ENCODE data around the gene IGBP1.
"Not testable (repeated sequence)": the region's sequence is repeated elsewhere in the genome, so short reads cannot be mapped to it uniquely, and the experiment has no call there.

The IGBP1 gene

DNA sequence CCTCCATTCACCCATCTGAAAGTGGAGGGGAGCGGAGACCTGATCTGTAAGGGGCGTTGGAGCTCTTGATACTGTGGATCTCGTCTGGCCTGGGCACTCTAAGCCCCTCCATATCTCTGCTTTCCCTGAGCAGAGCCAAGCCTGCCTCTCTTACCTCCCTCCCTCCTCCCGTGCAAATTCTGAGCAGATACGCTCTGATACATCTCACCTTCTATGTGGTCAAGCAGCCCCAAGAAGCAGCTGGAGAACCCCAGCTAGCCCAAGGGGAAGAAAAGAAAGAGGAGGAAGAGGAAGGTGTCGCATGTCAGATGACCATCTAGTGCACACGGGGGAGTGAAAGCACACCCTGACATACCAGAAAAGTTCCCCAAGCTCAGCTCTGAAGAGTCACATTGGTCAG lies 42.1 kb downstream of the IGBP1 start:
- H3K36me3 Mint-ChIP-seq (ENCODE audit: low read depth) = no peaks in the 10 kb centered on the region
- H3K4me1 Mint-ChIP-seq (ENCODE audit: low read depth) = peaks cover 6% of the 10 kb centered on the region
- no peaks in the 10 kb centered on the region for H3K9me3 Mint-ChIP-seq
- no peaks in the 10 kb centered on the region for H3K27me3 Mint-ChIP-seq (ENCODE audit: low read depth)
- DNase-seq (ENCODE audit: low spot score) = no peak
- H3K4me3 Mint-ChIP-seq = no peak overlapping the region
- H3K27ac Mint-ChIP-seq = no peak overlapping the region

DNA sequence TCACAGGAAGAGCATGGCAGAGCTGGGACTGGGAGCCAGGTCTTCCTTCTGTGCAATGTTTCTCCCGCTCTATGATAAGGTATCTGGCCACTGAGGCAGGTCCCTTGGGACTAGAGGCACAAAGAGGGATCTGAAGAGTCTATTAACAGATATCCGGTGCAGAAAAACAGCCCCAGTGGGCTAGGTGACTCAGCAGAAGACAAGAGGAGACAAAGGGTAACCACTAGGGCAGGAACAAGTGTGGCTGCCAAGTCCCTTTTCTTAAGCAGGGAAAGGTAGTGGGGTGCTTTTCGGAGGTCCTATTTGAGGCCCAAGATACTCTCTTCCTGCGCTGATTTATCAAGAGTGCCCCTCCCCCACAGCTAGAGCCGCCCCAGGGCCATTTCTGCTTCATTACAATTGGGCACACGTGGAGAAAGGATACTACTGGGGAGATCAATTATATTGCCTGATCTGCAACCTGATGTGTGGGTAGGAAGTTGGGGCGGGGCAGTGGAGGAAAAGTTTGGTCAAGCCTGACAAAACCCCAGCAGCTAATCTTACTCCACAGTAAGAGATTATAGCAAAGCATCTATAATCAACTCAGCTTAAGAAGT lies 43.8 kb downstream of the IGBP1 start, which contains the start of gene DGAT2L6:
TSS of gene DGAT2L6 (plus strand) at position 546 of the 596 bp plus-strand sequence. CDS start 100 bp downstream, outside the sequence.
- H3K9me3 Mint-ChIP-seq = no peaks in the 10 kb centered on the region
- DNase-seq (ENCODE audit: low spot score) = no peak
- no peaks in the 10 kb centered on the region for H3K27me3 Mint-ChIP-seq (ENCODE audit: low read depth)
- no peak within 1 kb of the TSS for H3K4me3 Mint-ChIP-seq
- peaks cover 6% of the 10 kb centered on the region for H3K4me1 Mint-ChIP-seq (ENCODE audit: low read depth)
- H3K36me3 Mint-ChIP-seq (ENCODE audit: low read depth) = no peaks in the 10 kb centered on the region
- H3K27ac Mint-ChIP-seq = no peak within 1 kb of the TSS

DNA sequence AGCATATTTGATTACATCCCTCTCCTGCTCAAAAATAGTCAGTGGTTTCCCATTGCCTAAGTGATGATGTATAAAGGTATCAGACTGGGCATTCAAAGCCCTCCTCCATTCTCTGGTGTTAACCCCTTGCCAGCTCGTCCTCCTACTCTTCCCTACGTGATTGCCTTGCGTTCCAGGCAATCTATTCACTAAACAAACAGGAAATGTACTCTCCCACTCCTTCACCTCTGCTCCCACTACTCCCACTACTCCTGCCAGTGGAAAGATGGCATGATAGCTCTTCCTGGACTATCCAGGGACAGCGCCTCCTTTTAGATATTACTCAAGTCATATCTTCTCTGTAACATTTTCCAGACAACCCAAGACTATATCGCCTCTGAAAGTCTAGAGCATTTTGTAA lies 49.8 kb downstream of the IGBP1 start:
- Mint-ChIP-seq H3K36me3 (ENCODE audit: low read depth) (no peaks in the 10 kb centered on the region), H3K9me3 (no peaks in the 10 kb centered on the region), H3K4me3 (no peak overlapping the region), H3K4me1 (ENCODE audit: low read depth) (no peaks in the 10 kb centered on the region), H3K27ac (no peak overlapping the region), H3K27me3 (ENCODE audit: low read depth) (peaks cover 4% of the 10 kb centered on the region)
- no peak for DNase-seq (ENCODE audit: low spot score)

DNA sequence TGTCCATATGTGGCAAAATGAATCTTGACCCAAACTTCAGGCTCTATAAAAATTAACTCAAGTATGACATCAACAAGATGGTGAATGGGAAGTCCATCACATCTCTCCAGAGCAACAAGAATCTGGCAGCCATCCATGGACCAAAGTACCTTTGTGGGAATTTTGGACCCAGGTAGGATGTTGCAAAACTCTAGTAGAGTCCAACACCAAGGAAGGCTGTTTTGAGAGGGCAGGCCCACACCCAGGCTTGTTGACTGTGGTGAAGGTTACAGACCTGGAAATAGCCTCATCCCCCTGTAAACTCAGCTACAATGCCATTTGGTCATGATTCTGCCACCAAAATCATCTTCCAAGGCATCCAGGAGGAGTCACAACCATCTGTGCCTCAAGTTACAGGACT lies 57.0 kb downstream of the IGBP1 start:
- Mint-ChIP-seq H3K27me3 (ENCODE audit: low read depth) (peaks cover 10% of the 10 kb centered on the region), H3K4me3 (no peak overlapping the region), H3K4me1 (ENCODE audit: low read depth) (no peaks in the 10 kb centered on the region), H3K27ac (no peak overlapping the region), H3K9me3 (no peaks in the 10 kb centered on the region), H3K36me3 (ENCODE audit: low read depth) (no peaks in the 10 kb centered on the region)
- no peak for DNase-seq (ENCODE audit: low spot score)

DNA sequence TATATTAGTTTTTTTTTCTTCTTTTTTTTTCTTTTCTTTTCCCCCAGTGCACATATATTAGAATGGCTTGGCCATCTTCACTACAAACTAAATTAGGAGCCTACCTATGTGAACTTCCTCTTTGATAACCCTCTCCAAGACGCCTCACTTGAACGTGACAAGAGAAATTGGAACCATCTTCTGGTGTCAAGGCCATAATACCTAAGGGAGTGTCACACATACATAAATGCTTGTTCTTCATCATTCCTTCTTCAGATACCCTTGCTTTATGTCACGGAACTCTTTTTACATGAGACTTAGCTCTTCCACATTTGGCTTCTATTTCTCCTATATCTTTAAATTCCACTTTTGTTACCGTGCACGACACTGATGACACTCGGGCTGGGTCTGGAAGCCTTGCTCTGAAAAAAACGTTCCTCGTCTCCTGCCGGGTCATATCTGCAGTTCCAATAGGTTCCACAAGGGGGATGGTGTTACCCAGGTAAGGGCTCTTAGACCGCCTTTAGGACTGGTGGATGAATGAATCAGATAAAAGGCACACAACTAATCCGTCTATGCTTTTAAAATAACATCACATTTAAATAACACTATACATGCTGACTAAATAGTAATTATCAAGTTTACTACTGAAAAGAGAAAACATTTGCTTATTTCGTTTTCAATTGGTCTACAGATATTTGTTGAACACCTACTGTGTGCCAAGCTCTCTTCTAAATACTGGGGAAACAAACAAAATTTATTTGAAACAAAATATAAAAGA lies 63.9 kb downstream of the IGBP1 start:
- H3K27ac Mint-ChIP-seq = no peak overlapping the region
- DNase-seq (ENCODE audit: low spot score) = peak; percentile 33

DNA sequence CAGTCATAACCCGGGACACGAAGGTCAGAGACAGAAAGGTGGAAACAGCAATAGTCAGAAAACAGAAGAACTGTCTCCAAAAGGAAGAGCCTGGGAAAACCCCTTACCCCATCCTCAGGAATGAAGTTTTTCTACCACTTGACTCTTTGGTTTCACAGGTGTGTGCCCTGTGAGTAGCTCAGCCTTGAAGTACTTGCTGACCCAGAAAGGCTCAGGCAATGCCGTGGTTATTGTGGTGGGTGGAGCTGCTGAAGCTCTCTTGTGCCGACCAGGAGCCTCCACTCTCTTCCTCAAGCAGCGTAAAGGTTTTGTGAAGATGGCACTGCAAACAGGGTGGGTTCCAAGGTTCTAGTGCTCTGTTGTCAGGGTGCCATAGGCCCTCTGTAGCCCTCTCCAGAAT lies 68.5 kb downstream of the IGBP1 start:
- no peaks in the 10 kb centered on the region for H3K9me3 Mint-ChIP-seq
- no peak overlapping the region for H3K4me3 Mint-ChIP-seq
- H3K27ac Mint-ChIP-seq = no peak overlapping the region
- peaks cover 4% of the 10 kb centered on the region for H3K4me1 Mint-ChIP-seq (ENCODE audit: low read depth)
- H3K36me3 Mint-ChIP-seq (ENCODE audit: low read depth) = no peaks in the 10 kb centered on the region
- no peaks in the 10 kb centered on the region for H3K27me3 Mint-ChIP-seq (ENCODE audit: low read depth)
- DNase-seq (ENCODE audit: low spot score) = no peak

More for the DNA sequence above, 63.9 kb downstream of the IGBP1 start:
- no peaks in the 10 kb centered on the region for H3K9me3 Mint-ChIP-seq
- peak overlapping the region; percentile 37 for H3K4me3 Mint-ChIP-seq
- H3K4me1 Mint-ChIP-seq (ENCODE audit: low read depth) = peaks cover 4% of the 10 kb centered on the region
- H3K36me3 Mint-ChIP-seq (ENCODE audit: low read depth) = no peaks in the 10 kb centered on the region
- H3K27me3 Mint-ChIP-seq (ENCODE audit: low read depth) = peaks cover 3% of the 10 kb centered on the region

DNA sequence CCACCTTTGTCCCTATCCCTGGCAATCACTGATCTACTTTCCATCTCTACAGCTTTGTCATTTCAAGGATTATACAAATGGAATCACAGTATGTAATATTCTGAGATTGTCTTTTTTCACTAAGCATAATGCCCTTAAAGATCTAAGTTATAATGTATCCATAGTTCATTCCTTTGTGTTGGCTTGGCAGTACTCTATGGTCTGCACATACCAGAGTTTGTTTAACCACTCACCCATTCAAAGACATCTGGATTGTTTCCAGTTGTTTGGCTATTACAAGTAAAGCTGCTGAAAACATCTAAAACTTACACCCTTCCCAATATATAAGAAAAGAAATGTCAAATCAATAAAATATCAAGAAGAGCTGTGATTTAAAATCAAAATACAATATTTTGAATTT lies 75.2 kb downstream of the IGBP1 start:
- no peaks in the 10 kb centered on the region for H3K9me3 Mint-ChIP-seq
- H3K27me3 Mint-ChIP-seq (ENCODE audit: low read depth) = no peaks in the 10 kb centered on the region
- H3K4me3 Mint-ChIP-seq = no peak overlapping the region
- H3K27ac Mint-ChIP-seq = no peak overlapping the region
- DNase-seq (ENCODE audit: low spot score) = no peak
- no peaks in the 10 kb centered on the region for H3K36me3 Mint-ChIP-seq (ENCODE audit: low read depth)
- H3K4me1 Mint-ChIP-seq (ENCODE audit: low read depth) = no peaks in the 10 kb centered on the region

DNA sequence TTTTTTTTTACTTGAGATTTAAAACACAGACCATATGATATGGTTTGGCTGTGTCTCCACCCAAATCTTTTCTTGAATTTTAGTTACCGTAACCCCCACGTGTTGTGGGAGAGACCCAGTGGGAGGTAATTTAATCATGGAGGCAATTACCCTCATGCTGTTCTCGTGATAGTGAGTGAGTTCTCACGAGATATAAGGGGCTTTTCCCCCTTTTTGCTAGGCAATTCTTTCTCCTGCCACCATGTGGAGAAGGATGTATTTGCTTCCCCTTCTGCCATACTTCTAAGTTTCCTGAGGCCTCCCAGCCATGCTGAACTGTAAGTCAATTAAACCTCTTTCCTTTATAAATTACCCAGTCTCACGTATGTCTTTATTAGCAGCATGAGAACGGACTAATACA lies 76.3 kb downstream of the IGBP1 start:
- DNase-seq (ENCODE audit: low spot score) = not testable (repeated sequence)

More for the DNA sequence above, 76.3 kb downstream of the IGBP1 start:
- not testable (repeated sequence) for H3K27me3 Mint-ChIP-seq (ENCODE audit: low read depth); H3K4me1 Mint-ChIP-seq (ENCODE audit: low read depth); H3K27ac Mint-ChIP-seq; H3K4me3 Mint-ChIP-seq; H3K9me3 Mint-ChIP-seq; H3K36me3 Mint-ChIP-seq (ENCODE audit: low read depth)

All from T-helper 2 cell treated with Interferon-gamma antibody and Interleukin-4, amounts not matched to agents 5 μg/mL and 100 μg/mL, for 36 hours (primary cell).